ENCODE data around the gene EID3.
"Not testable (repeated sequence)": the region's sequence is repeated elsewhere in the genome, so short reads cannot be mapped to it uniquely, and the experiment has no call there.

The EID3 gene

GRCh38 chr12:104310751-104311633 is 7.5 kb downstream of the EID3 start:
- DNase-seq (ENCODE audit: low read depth in 1 of 2, low spot score in 1 of 2), result no peak

GRCh38 chr12:104312202-104312601 is 8.7 kb downstream of the EID3 start:
- no peak for DNase-seq (ENCODE audit: low read depth in 1 of 2, low spot score in 1 of 2)

- DNase-seq (ENCODE audit: low read depth in 1 of 2, low spot score in 1 of 2), result no peak
These were observed 9.1 kb downstream of the EID3 start for GRCh38 chr12:104312654-104313053.

- DNase-seq (ENCODE audit: low read depth in 1 of 2, low spot score in 1 of 2), result no peak
These were observed 10.2 kb downstream of the EID3 start for GRCh38 chr12:104313568-104314241.

GRCh38 chr12:104314242-104314614 is 10.7 kb downstream of the EID3 start:
- DNase-seq (ENCODE audit: low read depth in 1 of 2, low spot score in 1 of 2), result no peak

GRCh38 chr12:104315326-104316224 is 12.0 kb downstream of the EID3 start:
- DNase-seq (ENCODE audit: low read depth in 1 of 2, low spot score in 1 of 2), result no peak

- no peak for DNase-seq (ENCODE audit: low read depth in 1 of 2, low spot score in 1 of 2)
These were observed 13.4 kb downstream of the EID3 start for GRCh38 chr12:104316936-104317335.

- no peak for DNase-seq (ENCODE audit: low read depth in 1 of 2, low spot score in 1 of 2)
These were observed 14.1 kb downstream of the EID3 start for GRCh38 chr12:104317538-104318210.

- DNase-seq (ENCODE audit: low read depth in 1 of 2, low spot score in 1 of 2), result no peak
These were observed 15.5 kb downstream of the EID3 start for GRCh38 chr12:104319028-104319427.

GRCh38 chr12:104319918-104320626 is 16.5 kb downstream of the EID3 start:
- DNase-seq (ENCODE audit: low read depth in 1 of 2, low spot score in 1 of 2), result no peak

- DNase-seq (ENCODE audit: low read depth in 1 of 2, low spot score in 1 of 2), result no peak
These were observed 17.1 kb downstream of the EID3 start for GRCh38 chr12:104320627-104321024.

- no peak for DNase-seq (ENCODE audit: low read depth in 1 of 2, low spot score in 1 of 2)
These were observed 18.4 kb downstream of the EID3 start for GRCh38 chr12:104321949-104322348.

GRCh38 chr12:104322533-104322932 is 19.0 kb downstream of the EID3 start:
- DNase-seq (ENCODE audit: low read depth in 1 of 2, low spot score in 1 of 2), result not testable (repeated sequence)

GRCh38 chr12:104323899-104324298 is 20.4 kb downstream of the EID3 start:
- no peak for DNase-seq (ENCODE audit: low read depth in 1 of 2, low spot score in 1 of 2)

- DNase-seq (ENCODE audit: low read depth in 1 of 2, low spot score in 1 of 2), result not testable (repeated sequence)
These were observed 24.7 kb downstream of the EID3 start for GRCh38 chr12:104328278-104328677.

GRCh38 chr12:104328790-104329189 is 25.3 kb downstream of the EID3 start:
- no peak for DNase-seq (ENCODE audit: low read depth in 1 of 2, low spot score in 1 of 2)

- no peak for DNase-seq (ENCODE audit: low read depth in 1 of 2, low spot score in 1 of 2)
These were observed 26.4 kb downstream of the EID3 start for GRCh38 chr12:104329707-104330532.

- no peak for DNase-seq (ENCODE audit: low read depth in 1 of 2, low spot score in 1 of 2)
These were observed 27.8 kb downstream of the EID3 start for GRCh38 chr12:104331376-104331775.

GRCh38 chr12:104332273-104332672 is 28.7 kb downstream of the EID3 start:
- not testable (repeated sequence) for DNase-seq (ENCODE audit: low read depth in 1 of 2, low spot score in 1 of 2)

Data from activated T-helper 1 cell treated with anti-CD3 and anti-CD28 coated beads, Interleukin-2, amount 50 U/mL, for 16 hours (primary cell).